ENCODE data around the gene SCD.

- TF ChIP-seq CTCF (conservative IDR thresholded peaks at IDR 0.05) (no peak), EZH2 (IDR thresholded peaks at IDR 0.05; ENCODE audit: low read depth) (no peak)
Measured at GRCh38 chr10:100371482-100372027, 24.5 kb downstream of the SCD start.

Data from PC-9 (cell line).